SU-DHL-6 (cell line): ENCODE data around the gene SYNPR.

ENCODE experiments used
- EZH2phosphoT487 ChIP-seq: fragments of 200-600 bp; sonication (generic), shearing (Covaris generic); conservative IDR thresholded peaks from 2 replicates; pipeline ENCODE4 v1.6.1; 2018; ENCODE audit warnings: mild to moderate bottlenecking, antibody characterized with exemption, low read length, moderate library complexity, mixed read lengths
- TF ChIP-seq, protein P1 (sequence below): fragments of 200-600 bp; sonication (generic); IDR thresholded peaks from one replicate; pipeline ENCODE4 v1.5.1; 2017; ENCODE audit warnings: antibody characterized with exemption, mild to moderate bottlenecking, low read length, moderate library complexity; ENCODE audit not compliant: insufficient read depth, poor library complexity, severe bottlenecking

GRCh38 chr3:63383040-63383439 lies 104.9 kb downstream of the SYNPR start:
- TF ChIP-seq, protein P1, sequence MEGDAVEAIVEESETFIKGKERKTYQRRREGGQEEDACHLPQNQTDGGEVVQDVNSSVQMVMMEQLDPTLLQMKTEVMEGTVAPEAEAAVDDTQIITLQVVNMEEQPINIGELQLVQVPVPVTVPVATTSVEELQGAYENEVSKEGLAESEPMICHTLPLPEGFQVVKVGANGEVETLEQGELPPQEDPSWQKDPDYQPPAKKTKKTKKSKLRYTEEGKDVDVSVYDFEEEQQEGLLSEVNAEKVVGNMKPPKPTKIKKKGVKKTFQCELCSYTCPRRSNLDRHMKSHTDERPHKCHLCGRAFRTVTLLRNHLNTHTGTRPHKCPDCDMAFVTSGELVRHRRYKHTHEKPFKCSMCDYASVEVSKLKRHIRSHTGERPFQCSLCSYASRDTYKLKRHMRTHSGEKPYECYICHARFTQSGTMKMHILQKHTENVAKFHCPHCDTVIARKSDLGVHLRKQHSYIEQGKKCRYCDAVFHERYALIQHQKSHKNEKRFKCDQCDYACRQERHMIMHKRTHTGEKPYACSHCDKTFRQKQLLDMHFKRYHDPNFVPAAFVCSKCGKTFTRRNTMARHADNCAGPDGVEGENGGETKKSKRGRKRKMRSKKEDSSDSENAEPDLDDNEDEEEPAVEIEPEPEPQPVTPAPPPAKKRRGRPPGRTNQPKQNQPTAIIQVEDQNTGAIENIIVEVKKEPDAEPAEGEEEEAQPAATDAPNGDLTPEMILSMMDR: no peak
- TF ChIP-seq EZH2phosphoT487: no peak
